Astrocyte (in vitro differentiated cells and primary cell): Measurements from ENCODE around the gene DTNA. TPM values are rescaled to one million over a fixed set of nuclear protein-coding genes. Genes with fewer than 3 reads are reported as not detected.

ENCODE experiments used
- DNase-seq: peaks from one replicate; pipeline ENCODE4 v3.0.0-alpha.2; 2010; ENCODE audit warnings: low read depth
- FAIRE-seq: peaks from 2 replicates; lab custom pipeline; 2011; peaks lifted over from hg19 to GRCh38; lab: Jason Lieb, UNC
- H2AFZ ChIP-seq: 2 replicates; pipeline ENCODE4 v1.6.0; 2012; ENCODE audit warnings: low read depth, low read length, inconsistent platforms
- H3K27ac ChIP-seq: 2 replicates; pipeline ENCODE4 v1.5.1; 2011; ENCODE audit warnings: low read depth, low read length, inconsistent platforms
- H3K27me3 ChIP-seq: 2 replicates; pipeline ENCODE4 v1.6.0; 2011; ENCODE audit warnings: low read length, inconsistent platforms; ENCODE audit not compliant: insufficient read depth
- H3K36me3 ChIP-seq: 2 replicates; pipeline ENCODE4 v1.5.1; 2011; ENCODE audit warnings: low read length, inconsistent platforms; ENCODE audit not compliant: insufficient read depth
- H3K4me1 ChIP-seq: 2 replicates; pipeline ENCODE4 v1.5.1; 2011; ENCODE audit warnings: low read length, inconsistent platforms; ENCODE audit not compliant: insufficient read depth
- H3K4me2 ChIP-seq: 2 replicates; pipeline ENCODE4 v1.6.0; 2012; ENCODE audit warnings: low read length, inconsistent platforms
- H3K4me3 ChIP-seq: 2 replicates; pipeline ENCODE4 v1.5.1; 2011; ENCODE audit warnings: low read depth, mild to moderate bottlenecking, low read length, inconsistent platforms; ENCODE audit not compliant: insufficient read depth
- H3K79me2 ChIP-seq: 2 replicates; pipeline ENCODE4 v1.6.0; 2012; ENCODE audit warnings: mild to moderate bottlenecking, low read length, inconsistent platforms; ENCODE audit not compliant: insufficient read depth
- H3K9ac ChIP-seq: 2 replicates; pipeline ENCODE4 v1.6.0; 2012; ENCODE audit warnings: mild to moderate bottlenecking, low read length, inconsistent platforms
- H3K9me3 ChIP-seq: 2 replicates; pipeline ENCODE4 v1.5.1; 2012; ENCODE audit warnings: low read depth, mild to moderate bottlenecking, low read length, inconsistent platforms; ENCODE audit not compliant: insufficient read depth
- H4K20me1 ChIP-seq: 2 replicates; pipeline ENCODE4 v1.6.0; 2012; ENCODE audit warnings: low read length, inconsistent platforms; ENCODE audit not compliant: insufficient read depth
- H3K27ac Mint-ChIP-seq: one replicate; pipeline ENCODE4 v1.8.0; 2021; ENCODE audit warnings: mild to moderate bottlenecking, mixed read lengths; ENCODE audit not compliant: unreplicated experiment
- H3K27me3 Mint-ChIP-seq: one replicate; pipeline ENCODE4 v1.8.0; 2021; ENCODE audit warnings: low read depth, mixed read lengths; ENCODE audit not compliant: unreplicated experiment
- H3K36me3 Mint-ChIP-seq: one replicate; pipeline ENCODE4 v1.8.0; 2021; ENCODE audit warnings: low read depth, mixed read lengths; ENCODE audit not compliant: unreplicated experiment
- H3K4me1 Mint-ChIP-seq: one replicate; pipeline ENCODE4 v1.8.0; 2021; ENCODE audit warnings: low read depth, mixed read lengths; ENCODE audit not compliant: unreplicated experiment
- H3K4me3 Mint-ChIP-seq: one replicate; pipeline ENCODE4 v1.8.0; 2021; ENCODE audit warnings: mild to moderate bottlenecking, moderate library complexity, mixed read lengths; ENCODE audit not compliant: unreplicated experiment
- H3K9me3 Mint-ChIP-seq: one replicate; pipeline ENCODE4 v1.8.0; 2021; ENCODE audit warnings: mild to moderate bottlenecking, mixed read lengths; ENCODE audit not compliant: unreplicated experiment
- CTCF ChIP-seq: IDR thresholded peaks from 2 replicates; pipeline ENCODE4 v1.5.1; 2011; ENCODE audit warnings: low read depth, mild to moderate bottlenecking, inconsistent platforms, low read length, moderate library complexity; ENCODE audit not compliant: insufficient read depth
- EZH2 ChIP-seq: IDR thresholded peaks from 2 replicates; pipeline ENCODE4 v1.6.1; 2012; ENCODE audit warnings: mild to moderate bottlenecking, low read length, inconsistent platforms; ENCODE audit not compliant: insufficient read depth
- total RNA-seq: library from RNA; stranded (reverse); gene quantifications from 2 replicates; pipeline ENCODE4 v1.2.1, GENCODE V29; 2021

The DTNA gene
- total RNA-seq, 1 donor from 2014 or later: 41.1 TPM

GRCh38 chr18:34858188-34858587 lies 148.1 kb downstream of the DTNA start:
- no peak overlapping the region for H3K4me3 ChIP-seq
- H3K4me1 Mint-ChIP-seq: peaks cover 12% of the 10 kb centered on the region
- no peak overlapping the region for H3K4me2 ChIP-seq
- H2AFZ ChIP-seq: no peak overlapping the region
- H3K27me3 Mint-ChIP-seq: no peaks in the 10 kb centered on the region
- H3K36me3 ChIP-seq: no peaks in the 10 kb centered on the region
- peaks cover 12% of the 10 kb centered on the region for H3K36me3 Mint-ChIP-seq
- no peaks in the 10 kb centered on the region for H3K27me3 ChIP-seq
- peaks cover 3% of the 10 kb centered on the region for H3K9me3 Mint-ChIP-seq
- no peak overlapping the region for H3K4me3 Mint-ChIP-seq
- no peak overlapping the region for H3K27ac ChIP-seq
- no peaks in the 10 kb centered on the region for H3K9me3 ChIP-seq
- DNase-seq (no peak), FAIRE-seq (no peak)
- H3K9ac ChIP-seq: no peak overlapping the region
- TF ChIP-seq EZH2: no peak
- TF ChIP-seq CTCF: no peak
- H3K79me2 ChIP-seq: no peaks in the 10 kb centered on the region
- H3K4me1 ChIP-seq: no peaks in the 10 kb centered on the region
- no peak overlapping the region for H3K27ac Mint-ChIP-seq
- H4K20me1 ChIP-seq: no peaks in the 10 kb centered on the region

GRCh38 chr18:34859496-34859895 lies 149.4 kb downstream of the DTNA start:
- peaks cover 12% of the 10 kb centered on the region for H3K4me1 Mint-ChIP-seq
- H3K36me3 ChIP-seq: no peaks in the 10 kb centered on the region
- TF ChIP-seq CTCF: no peak
- TF ChIP-seq EZH2: no peak
- H3K79me2 ChIP-seq: no peaks in the 10 kb centered on the region
- H3K9me3 ChIP-seq: no peaks in the 10 kb centered on the region
- H3K27me3 ChIP-seq: no peaks in the 10 kb centered on the region
- peaks cover 12% of the 10 kb centered on the region for H3K36me3 Mint-ChIP-seq
- H4K20me1 ChIP-seq: no peaks in the 10 kb centered on the region
- H3K4me2 ChIP-seq: no peak overlapping the region
- H3K27ac Mint-ChIP-seq: no peak overlapping the region
- H2AFZ ChIP-seq: no peak overlapping the region
- no peak overlapping the region for H3K9ac ChIP-seq
- H3K9me3 Mint-ChIP-seq: peaks cover 3% of the 10 kb centered on the region
- H3K27ac ChIP-seq: no peak overlapping the region
- FAIRE-seq (no peak), DNase-seq (no peak)
- H3K4me3 ChIP-seq: no peak overlapping the region
- no peaks in the 10 kb centered on the region for H3K4me1 ChIP-seq
- H3K27me3 Mint-ChIP-seq: no peaks in the 10 kb centered on the region
- H3K4me3 Mint-ChIP-seq: no peak overlapping the region

- H3K4me1 Mint-ChIP-seq: peaks cover 10% of the 10 kb centered on the region
- H3K4me2 ChIP-seq: no peak overlapping the region
- H3K9me3 ChIP-seq: no peaks in the 10 kb centered on the region
- H3K27me3 ChIP-seq: no peaks in the 10 kb centered on the region
- no peaks in the 10 kb centered on the region for H4K20me1 ChIP-seq
- H2AFZ ChIP-seq: no peak overlapping the region
- no peaks in the 10 kb centered on the region for H3K9me3 Mint-ChIP-seq
- H3K79me2 ChIP-seq: no peaks in the 10 kb centered on the region
- H3K36me3 ChIP-seq: no peaks in the 10 kb centered on the region
- FAIRE-seq (no peak), DNase-seq (no peak)
- no peak overlapping the region for H3K4me3 Mint-ChIP-seq
- no peaks in the 10 kb centered on the region for H3K27me3 Mint-ChIP-seq
- no peak overlapping the region for H3K27ac Mint-ChIP-seq
- H3K4me1 ChIP-seq: no peaks in the 10 kb centered on the region
- H3K36me3 Mint-ChIP-seq: peaks cover 9% of the 10 kb centered on the region
- no peak overlapping the region for H3K4me3 ChIP-seq
- H3K27ac ChIP-seq: no peak overlapping the region
- no peak overlapping the region for H3K9ac ChIP-seq
- TF ChIP-seq EZH2 (no peak), CTCF (no peak)
These were observed 152.5 kb downstream of the DTNA start for GRCh38 chr18:34862561-34862960.
